Loucy (cell line): Measurements from ENCODE around the gene ENTHD1.
A peak's percentile ranks its signal among the peaks of the same experiment; 100 is the strongest.

Source experiments
- EZH2phosphoT487 ChIP-seq: fragments of 200-600 bp; IDR thresholded peaks from 2 replicates; pipeline ENCODE4 v1.6.1; 2018; ENCODE audit warnings: antibody characterized with exemption, mild to moderate bottlenecking, moderate library complexity, borderline replicate concordance
- TF ChIP-seq, protein P1 (sequence below): fragments of 200-600 bp; sonication (generic); conservative IDR thresholded peaks from 2 replicates; pipeline ENCODE4 v1.5.1; 2014; ENCODE audit warnings: mild to moderate bottlenecking, antibody characterized with exemption, low read length

DNA sequence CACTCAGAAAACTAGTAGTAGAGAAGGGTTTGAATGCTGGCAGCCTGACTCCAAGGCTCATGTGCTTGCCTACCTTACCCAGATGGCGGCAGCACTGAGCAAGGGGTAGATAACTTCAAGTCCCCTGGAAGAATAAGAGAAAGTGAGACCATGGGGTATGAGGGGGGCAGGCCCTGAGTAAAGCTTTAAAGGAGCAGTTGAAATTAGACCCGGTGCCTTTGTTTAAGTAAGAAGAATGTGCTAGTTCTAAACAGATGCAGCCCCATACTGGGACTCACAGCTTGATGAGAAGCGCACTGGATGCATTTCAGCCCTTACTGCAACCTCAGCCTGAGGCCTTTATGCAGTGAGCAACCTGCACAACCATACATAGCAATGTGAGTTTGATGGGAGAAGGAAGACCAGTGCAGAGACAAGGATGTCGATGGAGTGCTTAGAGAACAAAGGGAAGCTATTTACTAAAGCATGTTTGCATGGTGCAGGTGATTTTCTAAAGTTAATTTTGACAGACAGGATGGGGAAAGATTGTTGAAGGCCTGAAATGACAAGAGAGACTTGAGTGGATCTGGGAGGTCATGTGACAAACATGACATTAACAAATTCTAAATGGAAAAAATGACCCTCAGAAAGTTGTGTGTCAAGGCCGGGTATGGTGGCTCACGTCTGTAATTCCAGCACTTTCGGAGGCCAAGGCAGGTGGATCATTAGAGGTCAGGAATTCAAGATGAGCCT is 39.5 kb upstream of the ENTHD1 start:
- TF ChIP-seq, protein P1, sequence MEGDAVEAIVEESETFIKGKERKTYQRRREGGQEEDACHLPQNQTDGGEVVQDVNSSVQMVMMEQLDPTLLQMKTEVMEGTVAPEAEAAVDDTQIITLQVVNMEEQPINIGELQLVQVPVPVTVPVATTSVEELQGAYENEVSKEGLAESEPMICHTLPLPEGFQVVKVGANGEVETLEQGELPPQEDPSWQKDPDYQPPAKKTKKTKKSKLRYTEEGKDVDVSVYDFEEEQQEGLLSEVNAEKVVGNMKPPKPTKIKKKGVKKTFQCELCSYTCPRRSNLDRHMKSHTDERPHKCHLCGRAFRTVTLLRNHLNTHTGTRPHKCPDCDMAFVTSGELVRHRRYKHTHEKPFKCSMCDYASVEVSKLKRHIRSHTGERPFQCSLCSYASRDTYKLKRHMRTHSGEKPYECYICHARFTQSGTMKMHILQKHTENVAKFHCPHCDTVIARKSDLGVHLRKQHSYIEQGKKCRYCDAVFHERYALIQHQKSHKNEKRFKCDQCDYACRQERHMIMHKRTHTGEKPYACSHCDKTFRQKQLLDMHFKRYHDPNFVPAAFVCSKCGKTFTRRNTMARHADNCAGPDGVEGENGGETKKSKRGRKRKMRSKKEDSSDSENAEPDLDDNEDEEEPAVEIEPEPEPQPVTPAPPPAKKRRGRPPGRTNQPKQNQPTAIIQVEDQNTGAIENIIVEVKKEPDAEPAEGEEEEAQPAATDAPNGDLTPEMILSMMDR, result peak; percentile 90
- no peak for TF ChIP-seq EZH2phosphoT487
